Hematopoietic multipotent progenitor cell (in vitro differentiated cells): Measurements from ENCODE around the gene JPH4. TPM values are rescaled to one million over a fixed set of nuclear protein-coding genes. Genes with fewer than 3 reads are reported as not detected.

Experiments used
- DNase-seq, 3 donors: peaks; one replicate each; pipeline ENCODE4 v3.0.0-alpha.2; 2011 to 2015; ENCODE audit warnings: low read depth in 2 of 3, low spot score in 2 of 3
- total RNA-seq: library from RNA; depleted of rRNA; stranded (reverse); fragments of >200 nt; gene quantifications from one replicate; pipeline ENCODE4 v1.2.3, GENCODE V29; 2012

JPH4 gene
- total RNA-seq, 1 donor = 0.27 TPM

- no peak for DNase-seq
Observed at GRCh38 chr14:23533652-23534435, 44.7 kb downstream of the JPH4 start.

GRCh38 chr14:23532658-23533057 is 45.9 kb downstream of the JPH4 start:
- no peak for DNase-seq

GRCh38 chr14:23531391-23531790 is 47.2 kb downstream of the JPH4 start:
- DNase-seq = no peak

GRCh38 chr14:23530375-23531055 is 48.1 kb downstream of the JPH4 start:
- peak in 1 of 3 donors; percentile 75 for DNase-seq

GRCh38 chr14:23529016-23529415 is 49.6 kb downstream of the JPH4 start:
- no peak for DNase-seq

- DNase-seq = no peak
Observed at GRCh38 chr14:23528555-23528954, 50.0 kb downstream of the JPH4 start.

- DNase-seq = no peak
Observed at GRCh38 chr14:23525611-23526010, 53.0 kb downstream of the JPH4 start.

- no peak for DNase-seq
Observed at GRCh38 chr14:23524954-23525353, 53.6 kb downstream of the JPH4 start.

- DNase-seq = no peak
Observed at GRCh38 chr14:23523229-23524016, 55.2 kb downstream of the JPH4 start.

- no peak for DNase-seq
Observed at GRCh38 chr14:23522643-23523198, 55.9 kb downstream of the JPH4 start.

GRCh38 chr14:23521785-23522640 is 56.6 kb downstream of the JPH4 start:
- DNase-seq = peak in 1 of 3 donors; percentile 25

GRCh38 chr14:23520899-23521533 is 57.6 kb downstream of the JPH4 start:
- no peak for DNase-seq

GRCh38 chr14:23518709-23519108 is 59.9 kb downstream of the JPH4 start:
- DNase-seq = no peak

Other genes starting within 250 kb of the JPH4 start
- 23.4 TPM for gene SLC22A17, start 225.9 kb downstream of the JPH4 start, total RNA-seq
- gene EFS, start 213.6 kb downstream of the JPH4 start, total RNA-seq = under 0.01 TPM
- not detected for gene IL25, start 206.0 kb downstream of the JPH4 start, total RNA-seq
- gene CMTM5, start 201.7 kb downstream of the JPH4 start, total RNA-seq = 3.0 TPM
- under 0.01 TPM for gene MYH6, start 170.5 kb downstream of the JPH4 start, total RNA-seq
- gene MYH7, start 143.1 kb downstream of the JPH4 start, total RNA-seq = not detected
- 23.7 TPM for gene NGDN, start 109.1 kb downstream of the JPH4 start, total RNA-seq
- gene ZFHX2, start 27.0 kb downstream of the JPH4 start, total RNA-seq = 0.81 TPM
- gene THTPA, start 22.5 kb downstream of the JPH4 start, total RNA-seq = 15.9 TPM
- gene AP1G2, start 11.0 kb downstream of the JPH4 start, total RNA-seq = 132 TPM
- gene DHRS2, start 57.6 kb upstream of the JPH4 start, total RNA-seq = under 0.01 TPM